Fibroblast of the aortic adventitia (primary cell): ENCODE measurements around the gene GINS2. TPM values are rescaled to one million over a fixed set of nuclear protein-coding genes. Genes with fewer than 3 reads are reported as not detected.

ENCODE experiments used
- DNase-seq: peaks from one replicate; pipeline ENCODE4 v3.0.0-alpha.2; 2010; ENCODE audit warnings: low read depth
- H3K4me3 ChIP-seq: 2 replicates; pipeline ENCODE4 v1.5.1; 2011; ENCODE audit warnings: low read depth, mild to moderate bottlenecking, control low read depth, low read length, moderate library complexity
- total RNA-seq: library from RNA; depleted of rRNA; stranded (reverse); fragments of >200 nt; gene quantifications from 2 replicates; pipeline ENCODE4 v1.2.3, GENCODE V29; 2012; ENCODE audit warnings: low replicate concordance
- TF ChIP-seq, protein P1 (sequence below): IDR thresholded peaks from 2 replicates; pipeline ENCODE4 v1.5.1; 2011; ENCODE audit warnings: mild to moderate bottlenecking, low read length, control low read depth, inconsistent platforms; ENCODE audit not compliant: insufficient read depth

The GINS2 gene
- total RNA-seq, 1 donor, result 19.1 TPM

DNA sequence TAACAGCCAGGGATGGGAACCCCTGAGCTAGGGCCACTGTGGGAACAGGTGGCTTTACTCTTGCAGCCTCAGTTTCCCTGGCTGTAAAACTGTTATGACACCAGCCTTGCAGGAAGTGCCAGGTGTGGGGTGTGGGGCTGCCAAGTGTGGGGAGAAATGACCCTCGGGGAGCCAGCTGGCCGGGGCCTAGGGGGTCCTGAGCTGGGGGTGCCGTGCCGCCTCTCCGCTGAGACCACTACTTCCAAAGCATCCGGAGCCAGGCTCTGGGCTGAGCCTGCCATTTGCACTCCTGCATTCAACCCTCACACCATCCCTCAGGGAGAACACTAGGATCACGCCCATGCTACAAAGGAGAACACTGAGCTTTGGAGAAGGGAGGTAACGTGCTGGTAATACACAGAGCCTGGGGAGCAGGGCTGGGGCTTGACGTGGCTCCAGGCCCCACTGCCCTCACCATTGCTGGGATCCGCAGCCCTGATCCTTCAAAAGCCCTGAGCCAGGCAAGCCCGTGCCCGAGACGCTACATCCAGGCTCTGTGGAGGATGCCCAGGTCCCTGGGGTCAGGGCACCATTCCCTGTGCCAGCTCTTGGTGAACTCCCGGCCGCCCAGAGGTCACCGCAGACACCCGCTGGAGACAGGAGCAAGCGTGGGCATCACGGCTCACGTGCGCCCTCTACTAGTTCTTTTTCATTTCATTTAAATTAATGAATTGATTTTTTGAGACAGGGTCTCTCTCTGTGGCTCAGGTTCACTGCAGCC is 28.8 kb upstream of the GINS2 start:
- TF ChIP-seq, protein P1, sequence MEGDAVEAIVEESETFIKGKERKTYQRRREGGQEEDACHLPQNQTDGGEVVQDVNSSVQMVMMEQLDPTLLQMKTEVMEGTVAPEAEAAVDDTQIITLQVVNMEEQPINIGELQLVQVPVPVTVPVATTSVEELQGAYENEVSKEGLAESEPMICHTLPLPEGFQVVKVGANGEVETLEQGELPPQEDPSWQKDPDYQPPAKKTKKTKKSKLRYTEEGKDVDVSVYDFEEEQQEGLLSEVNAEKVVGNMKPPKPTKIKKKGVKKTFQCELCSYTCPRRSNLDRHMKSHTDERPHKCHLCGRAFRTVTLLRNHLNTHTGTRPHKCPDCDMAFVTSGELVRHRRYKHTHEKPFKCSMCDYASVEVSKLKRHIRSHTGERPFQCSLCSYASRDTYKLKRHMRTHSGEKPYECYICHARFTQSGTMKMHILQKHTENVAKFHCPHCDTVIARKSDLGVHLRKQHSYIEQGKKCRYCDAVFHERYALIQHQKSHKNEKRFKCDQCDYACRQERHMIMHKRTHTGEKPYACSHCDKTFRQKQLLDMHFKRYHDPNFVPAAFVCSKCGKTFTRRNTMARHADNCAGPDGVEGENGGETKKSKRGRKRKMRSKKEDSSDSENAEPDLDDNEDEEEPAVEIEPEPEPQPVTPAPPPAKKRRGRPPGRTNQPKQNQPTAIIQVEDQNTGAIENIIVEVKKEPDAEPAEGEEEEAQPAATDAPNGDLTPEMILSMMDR, result peak; percentile 60
- no peak overlapping the region for H3K4me3 ChIP-seq
- peak; percentile 64 for DNase-seq

DNA sequence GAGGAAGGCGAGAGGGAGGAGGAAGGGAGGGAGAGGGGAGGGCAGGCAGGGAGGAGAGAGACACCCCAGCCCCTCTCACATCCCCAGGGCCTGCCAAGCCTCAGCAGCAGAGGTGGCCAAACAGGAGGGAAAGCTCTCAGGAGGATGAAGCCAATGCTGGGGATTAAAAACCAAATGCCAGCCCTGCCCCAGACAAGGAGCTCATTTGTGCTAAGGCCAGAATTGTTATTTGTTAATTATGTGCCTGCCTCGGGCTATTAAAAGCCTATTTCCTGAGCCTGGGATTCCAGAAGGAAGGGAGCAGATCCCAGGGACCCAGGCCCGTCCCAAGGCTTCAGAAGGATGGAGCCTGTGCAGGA is 27.9 kb upstream of the GINS2 start:
- H3K4me3 ChIP-seq, result no peak overlapping the region
- TF ChIP-seq, protein P1, result no peak
- DNase-seq, result no peak

DNA sequence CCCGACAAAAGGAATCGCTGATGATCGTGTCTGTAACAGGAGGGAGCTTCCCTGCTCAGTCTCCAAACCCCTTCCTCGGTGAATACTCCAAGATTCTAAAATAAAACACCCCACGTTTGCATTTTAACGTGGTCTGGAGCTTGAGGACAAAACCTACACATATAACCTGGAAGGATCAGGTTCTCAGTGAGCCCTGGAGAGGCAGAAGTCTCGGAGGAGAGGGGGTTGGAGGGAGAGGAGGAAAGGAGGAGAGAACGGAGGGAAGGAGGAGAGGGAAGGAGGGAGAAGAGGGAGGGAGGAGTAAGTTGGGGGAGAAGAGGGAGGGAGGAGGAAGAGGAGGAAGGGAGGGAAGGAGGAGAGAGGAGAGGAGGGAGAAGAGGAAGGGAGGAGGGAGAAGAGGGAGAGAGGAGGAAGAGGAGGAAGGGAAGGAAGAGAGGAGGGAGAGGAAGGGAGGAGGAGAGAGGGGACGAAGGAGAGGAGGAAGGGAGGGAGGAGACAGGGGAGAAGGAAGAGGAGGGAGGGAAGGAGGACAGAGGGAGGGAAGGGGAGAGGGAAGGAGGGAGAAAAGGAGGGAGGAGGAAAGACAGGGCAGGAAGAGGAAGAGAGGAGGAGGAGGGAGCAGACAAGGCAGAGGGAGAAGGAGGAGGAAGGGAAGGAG is 27.4 kb upstream of the GINS2 start:
- no peak overlapping the region for H3K4me3 ChIP-seq
- TF ChIP-seq, protein P1, result no peak
- DNase-seq, result no peak

DNA sequence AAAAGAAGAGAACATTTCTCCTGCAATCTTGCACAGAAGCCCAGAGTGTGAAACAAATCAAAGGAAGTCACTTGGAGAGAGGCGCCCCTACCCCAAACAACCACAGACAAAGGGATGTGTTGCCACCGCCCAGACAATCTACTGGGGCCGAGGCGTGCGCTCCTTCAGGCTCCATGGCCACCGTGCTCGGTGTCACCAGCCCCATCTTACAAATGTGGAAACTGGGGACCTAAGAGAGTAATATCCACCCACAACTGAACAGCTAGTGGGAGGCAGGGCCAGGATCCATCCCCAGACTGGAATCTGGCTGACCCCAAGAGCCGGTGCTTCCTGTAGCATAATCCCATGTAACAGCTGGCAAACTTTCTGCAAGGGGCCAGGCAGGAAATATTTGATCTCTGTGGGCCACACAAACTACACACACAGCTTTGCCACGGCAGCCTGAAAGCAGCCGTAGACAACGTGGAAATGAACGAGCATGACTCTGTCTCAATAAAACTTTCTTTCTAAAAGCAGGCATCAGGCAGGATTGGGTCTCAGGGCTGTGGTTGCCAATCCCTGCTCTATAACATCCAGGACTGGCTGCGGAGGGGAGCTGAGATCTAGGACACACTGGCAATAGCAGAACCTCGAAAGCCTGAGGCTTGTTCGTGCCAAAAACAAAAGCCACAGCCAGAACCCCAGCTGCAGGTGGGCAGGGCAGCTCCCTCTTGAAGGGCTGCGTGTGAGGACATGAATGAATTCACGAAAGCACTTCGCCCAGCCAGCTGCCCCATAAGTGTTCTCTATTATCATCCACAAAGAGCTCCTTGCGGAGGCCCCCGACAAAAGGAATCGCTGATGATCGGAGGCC is 26.6 kb upstream of the GINS2 start:
- TF ChIP-seq, protein P1, result no peak
- no peak overlapping the region for H3K4me3 ChIP-seq
- DNase-seq, result peak; percentile 22

DNA sequence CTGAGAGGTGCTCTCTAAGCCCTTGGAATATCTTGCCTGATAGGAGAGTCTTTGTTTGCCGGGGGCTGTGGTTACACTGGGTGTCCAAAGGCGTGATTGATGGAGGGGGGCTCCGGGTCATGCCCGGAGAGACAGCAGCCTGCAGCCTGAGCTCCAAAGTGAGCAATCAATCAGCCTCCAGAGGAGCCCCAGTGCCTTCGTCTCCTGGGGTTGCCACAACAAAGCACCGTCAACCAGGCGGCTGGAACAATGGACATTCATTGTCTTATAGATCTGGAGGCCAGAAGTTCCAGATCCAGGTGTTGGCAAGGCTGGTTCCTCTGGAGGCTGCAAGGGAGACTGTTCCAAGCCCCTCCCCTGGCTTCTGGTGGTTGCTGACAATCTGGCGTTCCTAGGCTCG is 24.0 kb upstream of the GINS2 start:
- no peak overlapping the region for H3K4me3 ChIP-seq
- DNase-seq, result no peak
- TF ChIP-seq, protein P1, result no peak

DNA sequence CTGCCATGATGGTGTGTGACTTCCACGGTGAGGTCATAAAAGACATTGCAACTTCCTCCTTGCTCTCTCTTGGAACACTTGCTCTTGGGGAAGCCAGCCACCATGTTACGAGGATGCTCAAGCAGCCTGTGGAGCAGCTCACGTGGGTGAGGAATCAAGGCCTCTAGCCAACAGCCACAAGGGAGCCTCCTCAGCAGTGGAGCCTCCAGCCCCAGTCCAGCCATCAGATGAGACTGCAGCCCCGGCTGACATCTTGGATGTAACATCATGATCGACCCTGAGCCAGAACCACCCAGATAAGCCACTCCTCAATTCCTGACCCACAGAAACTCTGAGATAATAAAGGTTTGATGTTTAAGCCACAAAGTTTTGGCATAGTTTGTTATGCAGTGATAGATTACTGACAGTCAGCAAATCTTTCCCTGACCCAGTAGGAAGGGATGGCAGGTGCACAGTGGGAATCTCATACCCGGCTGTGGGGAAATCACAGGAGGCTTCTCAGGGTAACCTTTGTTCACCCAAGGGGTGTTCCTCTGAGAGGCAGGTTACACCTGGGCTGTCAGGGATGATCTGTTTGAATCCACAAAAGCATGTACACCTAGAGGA is 23.3 kb upstream of the GINS2 start:
- no peak overlapping the region for H3K4me3 ChIP-seq
- TF ChIP-seq, protein P1, result no peak
- no peak for DNase-seq
